Fibroblast of lung (primary cell): ENCODE results near the gene MT1X.

Experiments used
- CTCF ChIP-seq, 2 donors: IDR thresholded peaks in 1 of 2; conservative IDR thresholded peaks in 1 of 2; 1 replicate in 1 of 2; 2 replicates in 1 of 2; pipeline ENCODE4 v1.5.1; 2011 to 2012; ENCODE audit warnings: low read length in 2 of 2, control low read depth in 1 of 2, inconsistent platforms in 1 of 2, low read depth in 1 of 2, mild to moderate bottlenecking in 1 of 2
- EZH2 ChIP-seq: IDR thresholded peaks from 2 replicates; pipeline ENCODE4 v1.5.1; 2012; ENCODE audit warnings: low read length, control low read depth, mild to moderate bottlenecking; ENCODE audit errors: missing control alignments

GRCh38 chr16:56679078-56679730 is 3.1 kb upstream of the MT1X start:
- TF ChIP-seq EZH2 (no peak), CTCF (conservative IDR thresholded peaks at IDR 0.05 in 1 of 2, IDR thresholded peaks at IDR 0.05 in 1 of 2; ENCODE audit: low read depth in 1 of 2, low read length in 2 of 2) (no peak)
